GM21390 (cell line): ENCODE measurements around the gene CFP.

Source experiments
- ATAC-seq: cut with Tn5 transposase; IDR thresholded peaks from one replicate; pipeline ENCODE4 v1.9.1; 2021; ENCODE audit not compliant: unreplicated experiment

CFP gene

DNA sequence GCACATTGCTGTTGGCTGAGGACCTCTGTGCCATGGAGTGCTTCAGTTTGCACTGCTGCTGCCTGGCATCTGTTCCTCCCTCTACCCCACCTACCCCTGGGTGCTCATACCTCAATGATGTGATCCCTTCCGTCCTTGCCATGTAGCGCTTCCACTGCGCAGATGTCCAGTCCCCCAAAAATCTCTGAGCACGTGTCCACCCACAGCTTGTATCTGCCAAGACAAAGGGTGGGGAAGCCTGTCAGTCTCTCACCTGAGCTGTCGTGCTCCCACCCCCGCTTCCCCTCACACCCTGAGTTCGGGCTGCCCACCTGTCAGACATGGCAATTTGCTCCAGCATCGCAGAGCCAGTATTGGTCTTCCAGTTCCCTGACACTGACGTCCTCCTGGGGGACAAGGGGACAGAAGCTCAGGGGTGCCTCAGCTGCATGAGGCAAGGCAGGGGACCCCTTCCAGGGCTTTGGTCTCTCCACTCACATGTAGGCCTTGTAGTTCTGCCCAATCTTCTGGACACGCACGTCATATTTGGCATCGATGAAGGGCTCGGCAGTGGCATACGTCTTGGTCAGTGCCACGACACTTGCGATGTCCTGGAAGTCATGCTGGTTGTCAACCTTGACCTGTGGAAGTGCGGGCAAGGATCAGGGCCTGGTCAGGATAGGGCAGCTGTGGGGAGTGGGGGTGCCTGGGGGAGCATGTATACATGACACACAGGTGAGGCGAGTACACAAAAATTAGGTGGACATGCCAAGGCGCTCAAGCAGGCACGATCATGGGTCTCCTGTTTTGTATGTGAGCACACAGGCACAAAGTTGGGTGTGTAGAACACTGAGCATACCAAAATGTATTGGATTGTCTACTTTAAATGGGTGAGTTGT is 53.5 kb downstream of the CFP start:
- ATAC-seq: no peak

- no peak for ATAC-seq
Observed at GRCh38 chrX:47574547-47575301, 55.0 kb downstream of the CFP start.

- ATAC-seq: no peak
Observed at GRCh38 chrX:47574076-47574546, 55.6 kb downstream of the CFP start.

- ATAC-seq: no peak
Observed at GRCh38 chrX:47573341-47574075, 56.2 kb downstream of the CFP start.
